PC-3 (cell line): Measurements from ENCODE around the gene CLIC4. TPM values are rescaled to one million over a fixed set of nuclear protein-coding genes. Genes with fewer than 3 reads are reported as not detected.
"Not testable (repeated sequence)": the region's sequence is repeated elsewhere in the genome, so short reads cannot be mapped to it uniquely, and the experiment has no call there.

Experiments used
- ATAC-seq: fragments of 200-7000 bp; cut with Tn5 transposase; 2 replicates; pipeline ENCODE4 v1.9.1; 2020; ENCODE audit warnings: mild to moderate bottlenecking, moderate library complexity
- BruUV-seq: library from RNA; stranded (reverse); fragments of 400-500 nt; replicated peaks from 2 replicates; lab custom pipeline; 2021; lab: Mats Ljungman, UMichigan
- CTCF ChIA-PET: fragments of 300-600 bp; sonication (Branson Sonifier 250); formaldehyde crosslinking; loops from one replicate; lab custom pipeline; 2022; ENCODE audit warnings: antibody characterized with exemption; lab: Charles Lee
- POLR2A ChIA-PET: fragments of 300-600 bp; sonication (Branson Sonifier 250); formaldehyde crosslinking; loops from one replicate; lab custom pipeline; 2022; ENCODE audit warnings: antibody characterized with exemption; ENCODE audit not compliant: unreplicated experiment; lab: Charles Lee
- DNase-seq: peaks from one replicate; pipeline ENCODE4 v3.0.0-alpha.2; 2015
- H2AFZ ChIP-seq: fragments of 300-600 bp; sonication (generic); 2 replicates; pipeline ENCODE4 v1.6.0; 2016; ENCODE audit warnings: antibody characterized with exemption, low read length
- H3F3A ChIP-seq: fragments of 300-600 bp; sonication (generic); one replicate; pipeline ENCODE4 v1.6.0; 2017; ENCODE audit warnings: antibody characterized with exemption, low read length, control low read depth, mild to moderate bottlenecking; ENCODE audit not compliant: unreplicated experiment
- H3K27ac ChIP-seq: fragments of 300-600 bp; sonication (generic); 2 replicates; pipeline ENCODE4 v1.5.1; 2016; ENCODE audit warnings: mild to moderate bottlenecking, low read length
- H3K27me3 ChIP-seq: fragments of 300-600 bp; sonication (generic); 2 replicates; pipeline ENCODE4 v1.6.1; 2016; ENCODE audit warnings: low read length, mixed read lengths
- H3K36me3 ChIP-seq: fragments of 300-600 bp; sonication (generic); 2 replicates; pipeline ENCODE4 v1.6.1; 2016; ENCODE audit warnings: low read depth, mixed run types, low read length, mixed read lengths
- H3K4me1 ChIP-seq: fragments of 300-600 bp; sonication (generic); 2 replicates; pipeline ENCODE4 v1.5.1; 2016; ENCODE audit warnings: low read length; ENCODE audit not compliant: insufficient read depth
- H3K4me2 ChIP-seq: fragments of 300-600 bp; sonication (generic); 2 replicates; pipeline ENCODE4 v1.6.0; 2016; ENCODE audit warnings: low read length
- H3K4me3 ChIP-seq: fragments of 300-600 bp; sonication (generic); 2 replicates; pipeline ENCODE4 v1.5.1; 2016; ENCODE audit warnings: mild to moderate bottlenecking, low read length, mixed read lengths
- H3K79me2 ChIP-seq: fragments of 300-600 bp; sonication (generic); 2 replicates; pipeline ENCODE4 v1.6.1; 2017; ENCODE audit warnings: low read length, mixed read lengths
- H3K9ac ChIP-seq: fragments of 300-600 bp; sonication (generic); 2 replicates; pipeline ENCODE4 v1.6.0; 2016; ENCODE audit warnings: mild to moderate bottlenecking, low read length
- H3K9me2 ChIP-seq: fragments of 300-600 bp; sonication (generic); replicated peaks from 2 replicates; pipeline ENCODE4 v1.6.1; 2016; ENCODE audit warnings: mixed run types, low read length, mixed read lengths
- H3K9me3 ChIP-seq: fragments of 300-600 bp; sonication (generic); 2 replicates; pipeline ENCODE4 v1.6.1; 2016; ENCODE audit warnings: low read length, mixed read lengths
- H4K20me1 ChIP-seq: fragments of 300-600 bp; sonication (generic); 2 replicates; pipeline ENCODE4 v1.6.1; 2016; ENCODE audit warnings: low read length, mixed read lengths
- CTCF ChIP-seq: fragments of 300-600 bp; sonication (generic); conservative IDR thresholded peaks from 2 replicates; pipeline ENCODE4 v1.5.1; 2017; ENCODE audit warnings: antibody characterized with exemption, low read depth, mild to moderate bottlenecking, low read length
- EZH2 ChIP-seq: fragments of 300-600 bp; sonication (generic); IDR thresholded peaks from one replicate; pipeline ENCODE4 v1.6.1; 2017; ENCODE audit warnings: antibody characterized with exemption, mild to moderate bottlenecking, low read length; ENCODE audit not compliant: unreplicated experiment
- EZH2phosphoT487 ChIP-seq: fragments of 300-600 bp; sonication (generic); IDR thresholded peaks from 2 replicates; pipeline ENCODE4 v1.6.1; 2018; ENCODE audit warnings: mild to moderate bottlenecking, antibody characterized with exemption, low read length, borderline replicate concordance
- intact Hi-C: fragments of 100-400 bp; cut with micrococcal nuclease; formaldehyde crosslinking; loops from 2 replicates; pipeline ENCODE4 v1.9.0; 2023
- total RNA-seq: library from RNA; depleted of rRNA; stranded (reverse); fragments of >200 nt; gene quantifications from 2 replicates; pipeline ENCODE4 v1.2.3, GENCODE V29; 2014

CLIC4 gene
- total RNA-seq, 1 experiment from 2014 or later: 57.6 TPM

DNA sequence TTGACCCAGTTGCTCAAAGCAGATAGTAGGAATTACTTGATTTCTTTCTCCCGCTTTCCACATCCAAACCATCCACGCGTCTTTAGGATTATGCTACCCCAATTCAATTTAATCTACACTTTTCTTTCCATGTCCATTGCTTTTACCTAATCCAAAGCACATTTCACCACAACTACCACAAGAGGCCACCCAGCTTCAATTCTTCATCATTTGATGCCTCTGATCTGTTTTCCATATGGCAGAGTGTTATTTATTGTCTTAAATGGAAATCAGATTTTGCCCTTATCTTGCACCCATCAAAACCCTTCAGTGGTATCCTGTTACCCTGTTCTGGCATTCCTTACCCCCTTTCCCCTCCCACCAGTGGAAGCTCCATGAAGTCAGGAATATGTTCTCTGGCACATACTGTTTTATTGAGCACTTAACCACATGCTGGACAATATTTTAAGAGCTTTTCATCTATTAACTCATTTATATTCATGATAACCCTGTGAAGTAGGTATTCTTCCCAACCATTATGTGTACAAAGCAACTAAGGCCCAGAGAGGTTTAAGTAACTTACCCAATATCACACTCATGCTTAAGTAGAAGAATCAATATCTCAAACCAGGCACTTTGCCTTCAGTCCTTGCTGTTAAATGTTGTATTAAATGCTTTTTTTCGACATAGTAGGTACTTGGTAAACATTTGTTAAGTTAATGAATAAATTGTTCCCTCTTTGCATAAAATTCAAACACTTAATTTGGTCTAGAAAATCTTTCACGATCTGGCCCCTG lies 34.6 kb downstream of the CLIC4 start:
- H3K9me3 ChIP-seq: no peaks in the 10 kb centered on the region
- POLR2A ChIA-PET: no interaction called here
- peaks cover 56% of the 10 kb centered on the region for H3K79me2 ChIP-seq
- intact Hi-C loops: loop anchor here (10.0 kb wide), 1 partner anchor 45 kb away; no protein-coding TSS in a partner anchor
- no peak for ATAC-seq
- H3F3A ChIP-seq: no peaks in the 10 kb centered on the region
- H3K9ac ChIP-seq: no peak overlapping the region
- no peaks in the 10 kb centered on the region for H3K36me3 ChIP-seq
- H3K4me3 ChIP-seq: no peak overlapping the region
- no peak for DNase-seq
- no peaks in the 10 kb centered on the region for H3K4me1 ChIP-seq
- H2AFZ ChIP-seq: no peak overlapping the region
- no peaks in the 10 kb centered on the region for H3K9me2 ChIP-seq
- H4K20me1 ChIP-seq: no peaks in the 10 kb centered on the region
- no TSS peak for BruUV-seq
- no peak overlapping the region for H3K4me2 ChIP-seq
- CTCF ChIA-PET: interaction anchor here (0.5 to 0.6 kb wide), 2 partner anchors 50 to 52 kb away, joined by 3 read pairs; no protein-coding TSS in a partner anchor
- TF ChIP-seq CTCF (0 out of 2 replicates have a peak, but pooled peaks have one; percentile 26), EZH2 (no peak), EZH2phosphoT487 (no peak)
- no peak overlapping the region for H3K27ac ChIP-seq
- H3K27me3 ChIP-seq: no peaks in the 10 kb centered on the region

GRCh38 chr1:24780626-24781025 lies 35.4 kb downstream of the CLIC4 start:
- H3F3A ChIP-seq, H2AFZ ChIP-seq, H3K9ac ChIP-seq, H3K9me3 ChIP-seq, H3K4me2 ChIP-seq, ATAC-seq, H4K20me1 ChIP-seq, H3K27ac ChIP-seq, H3K27me3 ChIP-seq, CTCF ChIA-PET, BruUV-seq, H3K4me1 ChIP-seq, intact Hi-C loops, H3K4me3 ChIP-seq, H3K36me3 ChIP-seq, H3K9me2 ChIP-seq, POLR2A ChIA-PET, DNase-seq: not testable (repeated sequence)
- H3K79me2 ChIP-seq: peaks cover 51% of the 10 kb centered on the region

- Histone ChIP-seq H2AFZ (no peak overlapping the region), H4K20me1 (no peaks in the 10 kb centered on the region), H3K9me3 (no peaks in the 10 kb centered on the region), H3K9me2 (no peaks in the 10 kb centered on the region), H3K4me3 (no peak overlapping the region), H3K4me1 (no peaks in the 10 kb centered on the region), H3K79me2 (peaks cover 37% of the 10 kb centered on the region), H3K27ac (no peak overlapping the region), H3F3A (no peaks in the 10 kb centered on the region), H3K4me2 (no peak overlapping the region), H3K9ac (no peak overlapping the region), H3K36me3 (no peaks in the 10 kb centered on the region), H3K27me3 (no peaks in the 10 kb centered on the region)
- TF ChIP-seq EZH2phosphoT487 (no peak), CTCF (no peak), EZH2 (no peak)
- ChIA-PET CTCF (no interaction called here), POLR2A (no interaction called here)
- DNase-seq: no peak
- ATAC-seq: no peak
- intact Hi-C loops: no loop called here
- no TSS peak for BruUV-seq
Observed at GRCh38 chr1:24782689-24783088, 37.4 kb downstream of the CLIC4 start.
